BLaER1 treated with 17β-estradiol and CSF1 and Interleukin-3, amounts not matched to agents 10 nM and 100 nM (cell line): ENCODE results near the gene CELSR1.

ENCODE experiments used
- H3K27ac ChIP-seq, 11 experiments: shearing (Covaris generic); formaldehyde crosslinking; 2 replicates each; pipeline ENCODE4 v1.8.1; 2022
- H3K27me3 ChIP-seq, 11 experiments: shearing (Covaris generic); formaldehyde crosslinking; 2 replicates each; pipeline ENCODE4 v1.8.1; 2022
- H3K36me3 ChIP-seq, 11 experiments: shearing (Covaris generic); formaldehyde crosslinking; 2 replicates each; pipeline ENCODE4 v1.8.1; 2022
- H3K4me1 ChIP-seq, 10 experiments: shearing (Covaris generic); formaldehyde crosslinking; 2 replicates each; pipeline ENCODE4 v1.8.1; 2022
- H3K4me2 ChIP-seq, 11 experiments: shearing (Covaris generic); formaldehyde crosslinking; 2 replicates each; pipeline ENCODE4 v1.8.1; 2022
- H3K4me3 ChIP-seq, 10 experiments: shearing (Covaris generic); formaldehyde crosslinking; 2 replicates each; pipeline ENCODE4 v1.8.1; 2022
- H3K9ac ChIP-seq, 11 experiments: shearing (Covaris generic); formaldehyde crosslinking; 2 replicates each; pipeline ENCODE4 v1.8.1; 2022
- H3K9me3 ChIP-seq, 11 experiments: shearing (Covaris generic); formaldehyde crosslinking; replicated peaks in 1 of 11; 2 replicates each; pipeline ENCODE4 v1.8.1; 2022
- H4K20me1 ChIP-seq, 11 experiments: shearing (Covaris generic); formaldehyde crosslinking; 2 replicates each; pipeline ENCODE4 v1.8.1; 2022
- Cebpa-rat ChIP-seq, 11 experiments: shearing (Covaris generic); IDR thresholded peaks; 2 replicates each; pipeline ENCODE4 v1.8.1; 2022

CELSR1 gene

GRCh38 chr22:46584081-46584921 lies 46.9 kb upstream of the CELSR1 start:
- TF ChIP-seq Cebpa-rat (IDR thresholded peaks at IDR 0.05), result no peak
- peaks cover 68 to 100% (median 98%) of the 10 kb centered on the region in 10 experiments for H3K4me1 ChIP-seq
- peaks cover 26 to 87% (median 63%) of the 10 kb centered on the region in 11 experiments; a peak in 21 of 22 replicates for H4K20me1 ChIP-seq
- no peak overlapping the region for H3K4me3 ChIP-seq
- peaks cover 0 to 15% (median 0%) of the 10 kb centered on the region in 11 experiments; a peak in 5 of 22 replicates for H3K27me3 ChIP-seq
- no peaks in the 10 kb centered on the region for H3K9me3 ChIP-seq
- peak overlapping the region in 1 of 11 experiments; percentile 14; a peak in 1 of 22 replicates for H3K9ac ChIP-seq
- H3K36me3 ChIP-seq, result peaks cover 0 to 6% (median 0%) of the 10 kb centered on the region in 11 experiments; a peak in 2 of 22 replicates
- H3K27ac ChIP-seq, result peak overlapping the region in 1 of 11 experiments; percentile 30; a peak in 1 of 22 replicates
- H3K4me2 ChIP-seq, result peak overlapping the region in 8 of 11 experiments; percentile 95 to 100 (median 98); a peak in 15 of 22 replicates

GRCh38 chr22:46583571-46583970 lies 46.2 kb upstream of the CELSR1 start:
- H4K20me1 ChIP-seq, result peaks cover 33 to 89% (median 69%) of the 10 kb centered on the region in 11 experiments; a peak in 21 of 22 replicates
- H3K36me3 ChIP-seq, result peaks cover 0 to 6% (median 0%) of the 10 kb centered on the region in 11 experiments; a peak in 2 of 22 replicates
- peaks cover 0 to 14% (median 0%) of the 10 kb centered on the region in 11 experiments; a peak in 5 of 22 replicates for H3K27me3 ChIP-seq
- H3K4me3 ChIP-seq, result no peak overlapping the region
- no peak overlapping the region for H3K27ac ChIP-seq
- H3K4me1 ChIP-seq, result peaks cover 68 to 100% (median 98%) of the 10 kb centered on the region in 10 experiments
- H3K9me3 ChIP-seq, result no peaks in the 10 kb centered on the region
- no peak for TF ChIP-seq Cebpa-rat (IDR thresholded peaks at IDR 0.05)
- peak overlapping the region in 8 of 11 experiments; percentile 95 to 100 (median 98); a peak in 16 of 22 replicates for H3K4me2 ChIP-seq
- H3K9ac ChIP-seq, result no peak overlapping the region

- H3K27ac ChIP-seq, result peak overlapping the region in 9 of 11 experiments; percentile 8 to 89 (median 43); a peak in 16 of 22 replicates
- peak overlapping the region in 9 of 11 experiments; percentile 24 to 92 (median 41); a peak in 12 of 22 replicates for H3K9ac ChIP-seq
- H3K36me3 ChIP-seq, result peaks cover 0 to 6% (median 0%) of the 10 kb centered on the region in 11 experiments; a peak in 2 of 22 replicates
- TF ChIP-seq Cebpa-rat (IDR thresholded peaks at IDR 0.05), result no peak
- H3K9me3 ChIP-seq, result no peaks in the 10 kb centered on the region
- H3K4me3 ChIP-seq, result peak overlapping the region in 2 of 10 experiments; percentile 1 to 43; a peak in 3 of 20 replicates
- H3K4me1 ChIP-seq, result peaks cover 67 to 100% (median 97%) of the 10 kb centered on the region in 10 experiments
- H3K27me3 ChIP-seq, result peaks cover 0 to 9% (median 0%) of the 10 kb centered on the region in 11 experiments; a peak in 3 of 22 replicates
- peaks cover 36 to 89% (median 76%) of the 10 kb centered on the region in 11 experiments; a peak in 21 of 22 replicates for H4K20me1 ChIP-seq
- peak overlapping the region; percentile 92 to 100 (median 98) for H3K4me2 ChIP-seq
These were observed 45.0 kb upstream of the CELSR1 start for GRCh38 chr22:46582281-46582933.

GRCh38 chr22:46581538-46582244 lies 44.3 kb upstream of the CELSR1 start:
- Histone ChIP-seq H4K20me1 (peaks cover 30 to 82% (median 68%) of the 10 kb centered on the region in 11 experiments; a peak in 21 of 22 replicates), H3K4me3 (peak overlapping the region in 2 of 10 experiments; percentile 1 to 43; a peak in 3 of 20 replicates), H3K27me3 (peaks cover 0 to 9% (median 0%) of the 10 kb centered on the region in 11 experiments; a peak in 3 of 22 replicates), H3K27ac (peak overlapping the region in 9 of 11 experiments; percentile 25 to 89 (median 43); a peak in 17 of 22 replicates), H3K9me3 (no peaks in the 10 kb centered on the region), H3K4me2 (peak overlapping the region; percentile 92 to 100 (median 98)), H3K4me1 (peaks cover 60 to 93% (median 90%) of the 10 kb centered on the region in 10 experiments), H3K36me3 (peaks cover 0 to 6% (median 0%) of the 10 kb centered on the region in 11 experiments; a peak in 2 of 22 replicates), H3K9ac (peak overlapping the region in 9 of 11 experiments; percentile 25 to 95 (median 90); a peak in 14 of 22 replicates)
- TF ChIP-seq Cebpa-rat (IDR thresholded peaks at IDR 0.05), result no peak

- peaks cover 60 to 93% (median 90%) of the 10 kb centered on the region in 10 experiments for H3K4me1 ChIP-seq
- H4K20me1 ChIP-seq, result peaks cover 28 to 76% (median 63%) of the 10 kb centered on the region in 11 experiments; a peak in 21 of 22 replicates
These were observed 43.6 kb upstream of the CELSR1 start for GRCh38 chr22:46580940-46581537.

GRCh38 chr22:46579751-46580449 lies 42.5 kb upstream of the CELSR1 start:
- H3K4me1 ChIP-seq, result peaks cover 66 to 92% (median 90%) of the 10 kb centered on the region in 10 experiments
- peak overlapping the region; percentile 92 to 100 (median 98) for H3K4me2 ChIP-seq
- H3K9me3 ChIP-seq, result no peaks in the 10 kb centered on the region
- peaks cover 0 to 6% (median 0%) of the 10 kb centered on the region in 11 experiments; a peak in 1 of 22 replicates for H3K36me3 ChIP-seq
- H3K27ac ChIP-seq, result peak overlapping the region in 8 of 11 experiments; percentile 0 to 89 (median 64); a peak in 12 of 22 replicates
- TF ChIP-seq Cebpa-rat (IDR thresholded peaks at IDR 0.05), result no peak
- H3K27me3 ChIP-seq, result peaks cover 0 to 9% (median 0%) of the 10 kb centered on the region in 11 experiments; a peak in 3 of 22 replicates
- peak overlapping the region in 7 of 10 experiments; percentile 7 to 92 (median 88); a peak in 11 of 20 replicates for H3K4me3 ChIP-seq
- peaks cover 27 to 69% (median 58%) of the 10 kb centered on the region in 11 experiments; a peak in 21 of 22 replicates for H4K20me1 ChIP-seq
- peak overlapping the region in 9 of 11 experiments; percentile 47 to 96 (median 91); a peak in 18 of 22 replicates for H3K9ac ChIP-seq

More at GRCh38 chr22:46580940-46581537, 43.6 kb upstream of the CELSR1 start:
- Histone ChIP-seq H3K9me3 (no peaks in the 10 kb centered on the region), H3K4me3 (peak overlapping the region in 2 of 10 experiments; percentile 11 to 14; a peak in 1 of 20 replicates), H3K9ac (peak overlapping the region in 7 of 11 experiments; percentile 24 to 95 (median 91); a peak in 14 of 22 replicates), H3K27me3 (peaks cover 0 to 9% (median 0%) of the 10 kb centered on the region in 11 experiments; a peak in 3 of 22 replicates), H3K27ac (peak overlapping the region in 9 of 11 experiments; percentile 25 to 89 (median 43); a peak in 15 of 22 replicates), H3K36me3 (peaks cover 0 to 6% (median 0%) of the 10 kb centered on the region in 11 experiments; a peak in 2 of 22 replicates), H3K4me2 (peak overlapping the region; percentile 92 to 100 (median 98))
- TF ChIP-seq Cebpa-rat (IDR thresholded peaks at IDR 0.05), result no peak
